Glomerular endothelial cell (primary cell): ENCODE measurements around the gene LRP8. TPM values are rescaled to one million over a fixed set of nuclear protein-coding genes. Genes with fewer than 3 reads are reported as not detected.

ENCODE experiments used
- total RNA-seq: library from RNA; depleted of rRNA; stranded (reverse); fragments of >200 nt; gene quantifications from 2 replicates; pipeline ENCODE4 v1.2.3, GENCODE V29; 2015

Gene LRP8
- total RNA-seq, 1 donor from 2014 or later, result 18.2 TPM

Other genes starting within 250 kb of the LRP8 start
- gene SLC1A7, start 185.4 kb downstream of the LRP8 start, total RNA-seq, result not detected in 2 replicates
- 14.1 and 14.8 TPM in 2 replicates for gene CPT2, start 131.2 kb downstream of the LRP8 start, total RNA-seq
- 45.8 and 50.6 TPM in 2 replicates for gene CZIB, start 107.4 kb downstream of the LRP8 start, total RNA-seq
- gene MAGOH, start 89.6 kb downstream of the LRP8 start, total RNA-seq, result 28.9 and 57.8 TPM in 2 replicates
- not detected in 2 replicates for gene DMRTB1, start 131.3 kb upstream of the LRP8 start, total RNA-seq